Measurements from ENCODE around the gene TBC1D8B. TPM values are rescaled to one million over a fixed set of nuclear protein-coding genes. Genes with fewer than 3 reads are reported as not detected.

TBC1D8B gene
- total RNA-seq, 1 experiment from 2014 or later = 9.2 TPM

- DNase-seq (ENCODE audit: low read depth, low spot score) (peak; percentile 63), ATAC-seq (peak; percentile 79)
- no TSS peak for BruUV-seq (replicated peaks)
- intact Hi-C loops (cut with micrococcal nuclease) = loop anchor here (1.0 to 10.0 kb wide), 7 partner anchors 59 to 1180 kb away; no protein-coding TSS in a partner anchor
- Histone ChIP-seq H3K27me3 (ENCODE audit: insufficient read depth, low read length) (no peaks in the 10 kb centered on the region), H3K27ac (ENCODE audit: low read depth, low read length) (peak overlapping the region; percentile 79), H3K9me3 (ENCODE audit: control insufficient read depth in 1 of 2, insufficient read depth in 1 of 2, low read depth in 1 of 2, low read length in 2 of 2) (no peaks in the 10 kb centered on the region), H3K9ac (ENCODE audit: low read length) (peak overlapping the region; percentile 33), H2AFZ (ENCODE audit: low read depth, low read length, poor library complexity, severe bottlenecking) (peak overlapping the region; percentile 54), H3K4me3 (replicated peaks in 1 of 2; ENCODE audit: low read depth in 1 of 2, low read length in 2 of 2) (peak overlapping the region in 1 of 2 experiments; percentile 30; a peak in 1 of 4 replicates), H3K79me2 (ENCODE audit: insufficient read depth, low read length) (no peaks in the 10 kb centered on the region), H3K4me2 (ENCODE audit: low read length) (peak overlapping the region; percentile 72), H3K36me3 (ENCODE audit: control insufficient read depth in 1 of 2, insufficient read depth in 2 of 2, low read length in 2 of 2) (no peaks in the 10 kb centered on the region), H3K4me1 (ENCODE audit: control insufficient read depth in 1 of 2, insufficient read depth in 2 of 2, low read length in 2 of 2) (peaks cover 19 to 47% of the 10 kb centered on the region in 2 experiments), H4K20me1 (ENCODE audit: insufficient read depth) (no peaks in the 10 kb centered on the region), H3K9me2 (ENCODE audit: insufficient read depth) (no peaks in the 10 kb centered on the region)
- TF ChIP-seq EZH2phosphoT487 (IDR thresholded peaks at IDR 0.05; ENCODE audit: borderline replicate concordance) (no peak), RAD21 (IDR thresholded peaks at IDR 0.05; ENCODE audit: low read depth) (peak; percentile 84), POLR2AphosphoS5 (IDR thresholded peaks at IDR 0.05; ENCODE audit: low read depth, low read length) (0 out of 2 replicates have a peak, but pooled peaks have one; percentile 10), SIN3A (IDR thresholded peaks at IDR 0.05; ENCODE audit: low read depth) (0 out of 2 replicates have a peak, but pooled peaks have one; percentile 12), EZH2 (IDR thresholded peaks at IDR 0.05) (no peak), CTCF (IDR thresholded peaks at IDR 0.05 in 2 of 3, conservative IDR thresholded peaks at IDR 0.05 in 1 of 3; ENCODE audit: borderline replicate concordance in 1 of 3, insufficient read depth in 1 of 3, low read depth in 2 of 3, low read length in 2 of 3) (peak; percentile 74 to 79 (median 75))
- ChIA-PET POLR2A (interaction anchor here (1.4 kb wide), 1 partner anchor 66 kb away, joined by 3 read pairs; no protein-coding TSS in a partner anchor), RAD21 (ENCODE audit: low non-redundant PET in 1 of 2, low total read pairs in 2 of 2, uncharacterized antibody in 2 of 2, unreplicated experiment in 2 of 2) (interaction anchor here (0.8 to 1.4 kb wide), 2 partner anchors 65 kb away, joined by 4 to 7 read pairs; no protein-coding TSS in a partner anchor), CTCF (interaction anchor here (0.7 to 3.5 kb wide), 9 partner anchors 11 to 778 kb away, joined by 3 to 28 read pairs (median 5); no protein-coding TSS in a partner anchor)
These were observed 92.0 kb downstream of the TBC1D8B start for GRCh38 chrX:106894392-106894909.

Measured in HCT116 (cell line).